Dermis blood vessel endothelial cell (primary cell): ENCODE results near the gene RNF128. TPM values are rescaled to one million over a fixed set of nuclear protein-coding genes. Genes with fewer than 3 reads are reported as not detected.
A peak's percentile ranks its signal among the peaks of the same experiment; 100 is the strongest.
"Not testable (repeated sequence)": the region's sequence is repeated elsewhere in the genome, so short reads cannot be mapped to it uniquely, and the experiment has no call there.

Experiments
- DNase-seq: peaks from one replicate; pipeline ENCODE4 v3.0.0; 2010
- total RNA-seq: library from RNA; depleted of rRNA; stranded (reverse); fragments of >200 nt; gene quantifications from 2 replicates; pipeline ENCODE4 v1.2.3, GENCODE V29; 2014

The RNF128 gene
- total RNA-seq, 1 donor from 2014 or later: 0.17 TPM

DNA sequence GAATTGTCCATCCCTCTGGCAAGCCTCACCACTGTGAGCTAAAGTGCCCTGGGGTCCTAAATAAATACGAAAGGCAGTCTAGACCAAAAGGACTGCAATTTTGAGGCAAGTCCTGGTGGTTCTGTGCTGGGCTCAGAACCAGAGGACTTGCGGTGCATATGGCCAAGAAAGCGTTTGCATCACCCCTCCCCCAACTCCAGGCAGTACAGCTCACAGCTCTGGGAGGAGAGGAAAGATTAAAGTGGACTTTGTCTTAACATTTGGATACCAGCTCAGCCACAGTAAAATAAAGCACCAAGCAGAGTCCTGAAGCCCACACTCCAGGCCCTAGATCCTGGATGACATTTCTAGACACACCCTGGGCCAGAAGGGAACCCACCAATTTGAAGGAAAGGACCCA is 24.9 kb downstream of the RNF128 start:
- no peak for DNase-seq

DNA sequence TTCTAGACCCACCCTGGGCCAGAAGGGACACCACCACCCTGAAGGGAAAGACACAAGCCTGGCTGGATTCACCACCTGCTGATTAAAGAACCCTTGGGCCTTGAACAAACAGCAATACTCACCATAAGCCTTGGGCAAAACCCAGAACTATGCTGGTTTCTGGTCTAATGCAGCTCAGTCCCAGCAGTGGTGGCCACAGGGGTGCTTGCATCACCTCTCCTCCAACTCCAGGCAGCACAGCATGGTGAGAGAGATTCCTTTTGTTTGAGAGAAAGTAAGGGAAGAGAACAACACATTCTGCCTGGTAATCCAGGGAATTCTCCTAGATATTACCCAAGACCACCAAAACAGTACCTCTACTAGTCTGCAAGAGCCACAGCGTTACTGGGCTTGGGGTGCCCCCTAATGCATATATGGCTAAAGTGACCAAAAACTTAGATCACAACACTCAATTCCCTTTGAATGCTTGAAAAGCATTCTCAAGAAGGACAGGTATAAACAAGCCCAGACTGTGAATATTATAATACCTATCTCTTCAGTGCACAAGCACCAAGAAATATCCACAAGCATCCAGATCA is 25.7 kb downstream of the RNF128 start:
- no peak for DNase-seq

DNA sequence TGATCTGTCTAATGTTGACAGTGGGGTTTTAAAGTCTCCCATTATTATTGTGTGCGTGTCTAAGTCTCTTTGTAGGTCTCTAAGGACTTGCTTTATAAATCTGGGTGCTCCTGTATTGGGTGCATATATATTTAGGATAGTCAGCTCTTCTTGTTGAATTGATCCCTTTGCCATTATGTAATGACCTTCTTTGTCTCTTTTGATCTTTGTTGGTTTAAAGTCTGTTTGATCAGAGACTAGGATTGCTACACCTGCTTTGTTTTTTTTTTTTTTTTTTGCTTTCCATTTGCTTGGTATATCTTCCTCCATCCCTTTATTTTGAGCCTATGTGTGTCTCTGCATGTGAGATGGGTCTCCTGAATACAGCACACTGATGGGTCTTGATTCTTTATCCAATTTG is 42.8 kb downstream of the RNF128 start:
- DNase-seq: not testable (repeated sequence)

DNA sequence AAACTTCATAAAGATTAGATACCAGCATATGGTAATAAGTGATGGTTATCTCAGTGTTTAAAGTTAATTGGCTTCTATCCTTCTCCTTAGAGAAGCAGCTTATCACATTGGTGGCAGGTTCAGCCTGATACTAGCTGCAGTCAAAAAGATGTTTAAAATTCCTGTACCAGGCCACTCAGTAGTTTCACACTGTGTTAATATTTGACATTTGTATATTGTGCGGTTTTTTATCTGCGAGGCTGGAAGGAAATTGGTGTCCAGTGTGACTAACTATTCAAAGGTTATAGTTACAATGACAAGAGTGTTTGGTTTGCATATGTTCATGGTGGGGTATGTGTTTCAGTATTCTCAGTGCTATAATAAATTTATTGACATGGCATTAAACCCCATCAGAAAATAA is 48.5 kb downstream of the RNF128 start:
- no peak for DNase-seq

DNA sequence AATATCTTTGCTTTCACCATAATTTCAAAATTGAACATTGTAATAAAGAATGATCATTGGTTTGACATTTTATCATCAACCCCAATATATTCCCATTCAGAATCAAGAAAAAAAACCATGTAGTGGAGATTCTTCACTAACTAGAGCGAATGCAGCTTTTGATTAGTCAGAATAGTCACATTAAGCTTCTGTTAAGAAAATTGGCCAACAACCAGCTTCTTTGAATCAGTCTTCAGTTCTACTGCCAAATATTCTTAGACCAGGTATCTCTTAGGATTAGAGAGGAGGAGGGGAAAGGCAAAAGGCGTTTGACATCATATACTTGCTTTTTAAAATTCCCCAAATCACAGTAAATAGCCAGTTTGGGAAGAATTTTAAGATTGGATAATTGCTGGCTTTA is 53.8 kb downstream of the RNF128 start:
- DNase-seq: no peak

DNA sequence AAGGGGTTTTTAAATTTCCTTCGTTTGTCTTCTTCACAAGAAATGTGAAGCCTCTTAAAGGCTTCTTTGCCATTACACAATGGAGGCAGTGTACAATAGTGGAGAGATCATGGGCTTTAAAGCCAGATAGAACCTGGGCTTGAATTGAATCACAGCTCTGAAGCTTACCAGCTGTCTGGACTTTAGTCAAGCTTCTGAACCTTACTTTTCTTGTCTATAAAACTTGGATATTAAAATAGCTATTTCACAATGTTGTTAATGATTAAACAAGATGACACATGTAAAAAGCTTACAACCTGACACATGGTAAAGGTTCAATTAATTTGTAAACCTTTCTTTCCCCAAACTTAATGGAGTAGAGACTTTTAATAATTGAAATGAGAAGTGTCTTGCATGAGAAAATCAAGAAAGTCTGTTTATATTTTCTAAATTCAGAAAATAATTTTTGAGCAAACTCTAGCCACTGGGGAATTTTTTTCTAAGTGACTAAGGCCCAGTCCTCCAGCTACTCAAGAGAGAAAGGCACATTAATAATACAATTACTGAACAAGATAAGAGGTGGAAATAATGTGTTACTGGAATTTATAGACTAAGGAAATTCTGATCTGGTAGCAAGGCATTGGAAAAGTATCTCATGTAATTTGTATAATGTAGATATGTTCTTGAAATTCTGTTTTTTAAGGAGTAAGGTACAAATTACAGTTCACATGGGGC is 54.3 kb downstream of the RNF128 start:
- no peak for DNase-seq

DNA sequence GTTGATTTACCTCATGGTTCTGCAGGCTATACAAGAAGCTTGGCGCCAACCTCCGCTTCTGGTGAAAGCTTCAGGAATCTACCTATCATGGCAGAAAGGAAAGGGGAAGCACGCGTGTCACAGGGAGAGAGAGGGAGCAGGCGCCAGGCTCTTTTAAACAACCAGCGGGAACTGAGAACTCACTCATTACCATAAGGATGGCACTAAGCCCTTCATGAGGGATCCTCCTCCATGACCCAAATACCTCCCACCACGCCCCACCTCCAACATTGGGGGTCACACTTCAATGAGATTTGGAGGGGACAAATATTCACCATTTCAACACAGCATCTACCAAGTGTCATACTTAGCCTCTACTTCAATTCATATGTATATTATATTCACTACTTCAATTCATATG is 57.2 kb downstream of the RNF128 start:
- DNase-seq: no peak

DNA sequence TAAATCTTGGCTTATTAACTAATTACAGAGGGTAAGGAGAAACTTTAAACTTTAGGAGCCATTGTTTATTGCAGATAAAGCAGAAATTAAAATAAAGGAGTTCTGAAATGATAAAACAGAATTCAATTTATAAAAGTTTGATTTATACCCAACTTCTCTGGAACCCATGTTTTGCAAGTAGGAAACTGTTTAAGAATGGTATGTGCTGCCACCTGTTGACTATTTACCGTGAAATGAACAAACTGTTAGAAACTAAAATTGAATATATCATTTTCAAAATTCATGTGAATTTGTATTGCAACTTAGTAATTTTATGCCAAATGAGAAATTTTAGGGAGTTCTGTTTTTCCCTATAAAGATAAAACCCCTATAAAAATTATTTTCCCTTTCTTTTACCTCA is 65.0 kb downstream of the RNF128 start:
- DNase-seq: peak; percentile 15

DNA sequence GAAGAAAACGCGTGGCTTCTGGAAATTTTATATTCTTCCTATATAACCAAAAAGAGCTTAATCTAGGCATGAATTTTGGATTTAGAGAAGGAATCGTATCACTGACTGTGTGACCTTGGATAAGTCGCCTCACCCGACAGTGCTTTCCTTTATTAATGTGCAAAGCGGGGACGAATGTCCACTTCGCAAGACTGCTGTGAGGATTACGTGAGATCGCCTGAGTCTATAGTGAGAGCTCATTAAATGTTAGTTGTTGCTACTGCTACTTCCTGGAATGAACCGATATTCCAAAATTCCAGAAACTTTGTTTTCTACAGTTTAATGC is 75.5 kb downstream of the RNF128 start:
- peak; percentile 40 for DNase-seq

DNA sequence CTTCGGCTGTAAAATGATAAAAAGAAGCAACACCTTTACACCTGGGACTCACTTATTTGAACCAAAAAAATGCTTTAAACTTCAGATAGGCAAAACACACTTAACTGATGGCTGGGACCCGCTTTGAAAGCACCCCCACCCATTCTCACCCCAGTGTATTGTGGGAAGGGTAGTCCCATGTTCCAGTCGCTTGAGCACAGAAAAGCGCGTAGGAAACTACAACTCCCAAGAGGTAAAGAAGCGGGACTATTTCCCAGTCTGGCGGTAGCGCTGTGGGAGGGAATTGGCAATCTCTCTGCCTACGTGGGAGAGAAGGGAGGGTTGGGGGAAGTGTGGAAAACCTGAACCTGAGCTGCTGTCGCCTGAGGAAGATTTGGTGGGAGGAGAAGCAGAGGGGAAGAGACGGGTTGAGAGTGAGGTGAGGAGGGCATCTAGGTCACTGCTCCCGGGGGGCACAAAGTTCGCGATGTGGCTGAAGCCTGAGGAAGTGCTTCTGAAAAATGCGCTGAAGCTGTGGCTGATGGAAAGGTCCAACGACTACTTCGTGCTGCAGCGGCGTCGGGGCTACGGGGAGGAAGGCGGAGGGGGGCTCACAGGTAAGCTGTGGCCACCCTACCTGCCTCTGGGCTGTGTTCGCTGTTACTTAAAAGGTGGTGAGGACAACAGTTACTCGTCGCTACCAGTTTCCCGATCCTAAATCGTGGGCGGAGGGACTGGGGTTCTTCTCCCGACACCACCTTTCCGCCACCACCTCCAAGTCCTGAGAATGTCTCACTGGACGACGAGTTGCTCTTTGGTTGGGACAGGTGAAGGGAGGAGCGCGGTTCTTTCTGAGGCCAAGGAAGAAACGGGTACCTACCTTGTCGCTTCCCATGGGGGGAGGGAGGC is 76.1 kb downstream of the RNF128 start, which contains the start of gene TBC1D8B:
TSS of gene TBC1D8B (plus strand) at position 286 of the 888 bp plus-strand sequence. CDS start at position 467, 181 bp downstream.
- DNase-seq: peak; percentile 90

DNA sequence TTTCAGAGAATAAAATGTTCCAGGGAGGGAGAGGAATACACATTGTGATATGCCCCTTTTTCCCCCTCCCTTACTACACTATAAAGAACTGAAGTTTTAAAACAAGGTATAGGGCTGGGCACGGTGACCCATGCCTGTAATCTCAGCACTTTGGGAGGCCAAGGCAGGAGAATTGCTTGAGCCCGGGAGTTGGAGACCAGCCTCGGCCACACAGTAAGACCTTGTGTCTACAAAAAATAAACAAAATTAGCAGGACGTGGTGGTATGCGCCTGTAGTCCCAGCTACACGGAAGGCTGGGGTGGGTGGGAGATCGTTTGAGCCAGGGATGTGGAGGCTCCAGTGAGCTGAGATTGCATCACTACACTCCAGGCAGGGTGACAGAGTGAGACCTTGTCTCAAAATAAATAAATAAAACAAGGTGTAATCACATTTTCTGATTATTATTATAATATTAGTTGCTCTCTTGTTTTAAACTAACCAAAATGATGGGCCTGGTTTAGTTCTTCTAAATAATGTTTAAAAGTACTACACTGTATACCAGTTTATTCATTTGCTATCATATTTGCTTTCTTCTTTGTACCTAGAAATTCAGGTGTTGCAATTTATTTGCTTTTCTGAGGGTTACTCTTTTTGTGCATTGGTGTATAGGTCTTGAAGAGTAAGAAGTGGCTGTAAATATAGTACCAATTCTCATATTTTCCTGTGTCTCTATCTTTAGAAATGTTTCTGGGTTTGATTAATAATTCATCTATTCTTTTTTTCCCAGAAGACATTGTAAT is 84.8 kb downstream of the RNF128 start:
- no peak for DNase-seq

DNA sequence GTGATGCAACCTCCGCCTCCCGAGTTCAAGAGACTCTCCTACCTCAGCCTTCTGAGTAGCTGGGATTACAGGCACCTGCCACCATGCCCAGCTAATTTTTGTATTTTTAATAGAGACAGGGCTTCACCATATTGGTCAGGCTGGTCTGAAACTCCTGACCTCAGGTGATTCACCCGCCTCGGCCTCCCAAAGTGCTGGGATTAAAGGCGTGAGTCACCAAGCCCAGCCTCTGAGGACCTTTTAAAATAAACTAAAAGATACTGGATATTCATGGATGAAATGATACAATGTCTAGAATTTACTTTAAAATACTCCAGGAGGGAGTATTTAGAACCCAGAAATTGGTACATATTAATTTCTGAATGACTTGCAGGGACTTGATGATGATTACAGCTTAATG is 86.4 kb downstream of the RNF128 start:
- DNase-seq: not testable (repeated sequence)

DNA sequence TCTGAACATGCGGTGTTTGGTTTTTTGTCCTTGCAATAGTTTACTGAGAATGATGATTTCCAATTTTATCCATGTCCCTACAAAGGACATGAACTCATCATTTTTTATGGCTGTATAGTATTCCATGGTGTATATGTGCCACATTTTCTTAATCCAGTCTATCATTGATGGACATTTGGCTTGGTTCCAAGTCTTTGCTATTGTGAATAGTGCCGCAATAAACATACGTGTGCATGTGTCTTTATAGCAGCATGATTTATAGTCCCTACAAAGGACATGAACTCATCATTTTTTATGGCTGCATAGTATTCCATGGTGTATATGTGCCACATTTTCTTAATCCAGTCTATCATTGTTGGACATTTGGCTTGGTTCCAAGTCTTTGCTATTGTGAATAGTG is 87.6 kb downstream of the RNF128 start:
- not testable (repeated sequence) for DNase-seq

Other genes with a start within 250 kb of the RNF128 start
- gene RADX, start 114.7 kb upstream of the RNF128 start, total RNA-seq: under 0.01 and 0.14 TPM in 2 replicates
- gene TBC1D8B, start 76.0 kb downstream of the RNF128 start, total RNA-seq: 4.6 and 7.9 TPM in 2 replicates
- gene RIPPLY1, start 176.6 kb downstream of the RNF128 start, total RNA-seq: not detected in 2 replicates
- 0.09 and 0.17 TPM in 2 replicates for gene CLDN2, start 193.7 kb downstream of the RNF128 start, total RNA-seq